ENCODE data around the gene TMEM167A. TPM values are rescaled to one million over a fixed set of nuclear protein-coding genes. Genes with fewer than 3 reads are reported as not detected.

Gene TMEM167A
- total RNA-seq, 1 donor from 2014 or later: 45.0 TPM

GRCh38 chr5:83042507-83042906 is 34.7 kb downstream of the TMEM167A start:
- H3K36me3 ChIP-seq (ENCODE audit: control insufficient read depth, insufficient read depth, low read length): no peaks in the 10 kb centered on the region
- FAIRE-seq (no peak), DNase-seq (ENCODE audit: low read depth) (no peak)
- no peak for TF ChIP-seq CTCF (IDR thresholded peaks at IDR 0.05; ENCODE audit: insufficient read depth, low read length, severe bottlenecking)
- no peak overlapping the region for H3K4me3 ChIP-seq (ENCODE audit: low read depth, low read length)
- H3K27me3 ChIP-seq (ENCODE audit: control insufficient read depth, insufficient read depth, low read length): no peaks in the 10 kb centered on the region

- no peak for DNase-seq (ENCODE audit: low read depth)
- H3K36me3 ChIP-seq (ENCODE audit: control insufficient read depth, insufficient read depth, low read length): no peaks in the 10 kb centered on the region
- no peak for FAIRE-seq
- H3K27me3 ChIP-seq (ENCODE audit: control insufficient read depth, insufficient read depth, low read length): no peaks in the 10 kb centered on the region
- no peak overlapping the region for H3K4me3 ChIP-seq (ENCODE audit: low read depth, low read length)
- no peak for TF ChIP-seq CTCF (IDR thresholded peaks at IDR 0.05; ENCODE audit: insufficient read depth, low read length, severe bottlenecking)
These were observed 38.3 kb downstream of the TMEM167A start for GRCh38 chr5:83038924-83039323.

GRCh38 chr5:83036991-83037575 is 40.1 kb downstream of the TMEM167A start:
- DNase-seq (ENCODE audit: low read depth) (no peak), FAIRE-seq (no peak)
- no peak overlapping the region for H3K4me3 ChIP-seq (ENCODE audit: low read depth, low read length)
- no peaks in the 10 kb centered on the region for H3K36me3 ChIP-seq (ENCODE audit: control insufficient read depth, insufficient read depth, low read length)
- H3K27me3 ChIP-seq (ENCODE audit: control insufficient read depth, insufficient read depth, low read length): no peaks in the 10 kb centered on the region
- TF ChIP-seq CTCF (IDR thresholded peaks at IDR 0.05; ENCODE audit: insufficient read depth, low read length, severe bottlenecking): no peak

GRCh38 chr5:83035373-83036100 is 41.7 kb downstream of the TMEM167A start:
- Histone ChIP-seq H3K4me3 (ENCODE audit: low read depth, low read length) (no peak overlapping the region), H3K36me3 (ENCODE audit: control insufficient read depth, insufficient read depth, low read length) (no peaks in the 10 kb centered on the region), H3K27me3 (ENCODE audit: control insufficient read depth, insufficient read depth, low read length) (no peaks in the 10 kb centered on the region)
- no peak for TF ChIP-seq CTCF (IDR thresholded peaks at IDR 0.05; ENCODE audit: insufficient read depth, low read length, severe bottlenecking)
- no peak for FAIRE-seq
- no peak for DNase-seq (ENCODE audit: low read depth)

- Histone ChIP-seq H3K4me3 (ENCODE audit: low read depth, low read length) (no peak overlapping the region), H3K27me3 (ENCODE audit: control insufficient read depth, insufficient read depth, low read length) (no peaks in the 10 kb centered on the region), H3K36me3 (ENCODE audit: control insufficient read depth, insufficient read depth, low read length) (no peaks in the 10 kb centered on the region)
- no peak for TF ChIP-seq CTCF (IDR thresholded peaks at IDR 0.05; ENCODE audit: insufficient read depth, low read length, severe bottlenecking)
- FAIRE-seq (no peak), DNase-seq (ENCODE audit: low read depth) (no peak)
These were observed 42.5 kb downstream of the TMEM167A start for GRCh38 chr5:83034528-83035207.

Data from bronchial epithelial cell (primary cell).